GF-D8 (cell line): ENCODE measurements around the gene CASD1.

Experiments
- DNase-seq: peaks from one replicate; lab custom pipeline; 2025; lab: John Stamatoyannopoulos, UW

CASD1 gene

DNA sequence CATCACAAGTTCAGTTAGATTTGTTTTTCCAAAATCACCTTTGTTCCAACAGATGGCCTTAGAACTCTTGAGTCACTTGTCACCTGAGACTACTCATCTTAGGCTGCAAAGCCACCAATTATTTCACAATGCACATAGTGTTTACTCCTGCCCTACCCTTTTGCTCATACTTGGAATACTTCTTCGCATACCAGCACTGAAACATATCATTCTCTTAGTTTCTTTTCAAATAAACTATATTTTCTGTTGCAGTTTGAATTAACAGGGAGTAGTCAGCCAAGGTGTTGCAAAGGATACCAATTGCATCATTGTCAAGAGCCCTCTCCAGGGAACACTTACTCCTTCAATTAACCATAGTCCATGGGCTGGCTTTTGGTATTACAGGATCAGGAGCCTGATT lies 71.0 kb downstream of the CASD1 start:
- no peak for DNase-seq

GRCh38 chr7:94584113-94584512 lies 74.5 kb downstream of the CASD1 start:
- DNase-seq: no peak

GRCh38 chr7:94588075-94588474 lies 78.5 kb downstream of the CASD1 start:
- DNase-seq: no peak

- no peak for DNase-seq
Measured at GRCh38 chr7:94590526-94591162, 81.0 kb downstream of the CASD1 start.

DNA sequence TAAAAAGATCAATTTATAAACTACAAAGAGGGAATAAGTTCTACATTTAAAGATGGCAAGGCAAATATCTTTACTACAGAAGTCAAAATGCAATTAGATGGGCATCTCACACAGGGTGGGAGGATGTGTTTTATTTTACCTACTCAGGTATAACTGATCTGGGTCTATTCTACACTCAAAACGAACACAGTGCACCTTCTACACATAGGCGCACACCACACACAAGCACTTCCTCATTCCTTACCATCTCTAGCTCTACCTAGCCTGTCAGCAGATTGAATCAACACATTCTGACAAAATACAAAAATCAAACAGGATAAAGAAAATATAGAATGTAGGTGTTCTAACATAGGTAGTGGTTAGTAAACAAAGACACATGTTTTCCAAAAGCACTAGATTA lies 81.6 kb downstream of the CASD1 start:
- DNase-seq: no peak

DNA sequence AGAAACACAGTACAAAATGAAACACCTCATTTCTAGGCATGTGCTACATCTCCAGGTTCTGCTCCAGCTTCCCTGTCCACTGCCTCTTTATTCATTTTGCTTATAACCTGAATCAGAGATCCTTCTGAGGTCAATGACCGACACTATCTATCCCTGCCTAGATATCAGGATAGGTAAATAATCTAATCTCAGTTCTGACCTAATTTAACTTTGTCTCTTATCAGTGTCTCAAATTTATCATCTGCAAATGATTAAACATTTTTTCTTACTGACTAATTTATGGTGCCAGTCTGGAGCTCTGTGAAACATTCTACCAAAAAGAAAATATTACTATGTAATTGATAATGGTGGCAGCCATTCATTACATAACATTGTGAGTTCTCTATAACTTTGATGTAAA lies 85.3 kb downstream of the CASD1 start:
- DNase-seq: no peak

DNA sequence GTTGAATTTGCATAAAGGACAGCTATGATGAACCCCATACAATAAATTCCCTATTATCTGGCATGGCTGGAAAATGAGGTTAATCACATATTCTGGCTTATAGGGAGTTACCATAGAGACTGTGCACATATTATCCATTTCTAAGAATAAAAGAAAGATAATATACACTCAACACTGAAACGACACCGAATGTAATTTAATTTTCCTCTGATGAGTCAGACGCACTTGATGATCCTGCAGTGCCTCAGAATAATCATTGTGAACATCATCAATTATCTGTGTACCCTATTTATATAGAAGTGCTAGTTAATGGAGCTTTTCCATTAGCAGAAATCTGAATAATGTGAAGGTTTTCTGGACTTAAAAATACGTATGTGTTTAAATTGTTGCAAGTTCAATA lies 86.1 kb downstream of the CASD1 start:
- no peak for DNase-seq

DNA sequence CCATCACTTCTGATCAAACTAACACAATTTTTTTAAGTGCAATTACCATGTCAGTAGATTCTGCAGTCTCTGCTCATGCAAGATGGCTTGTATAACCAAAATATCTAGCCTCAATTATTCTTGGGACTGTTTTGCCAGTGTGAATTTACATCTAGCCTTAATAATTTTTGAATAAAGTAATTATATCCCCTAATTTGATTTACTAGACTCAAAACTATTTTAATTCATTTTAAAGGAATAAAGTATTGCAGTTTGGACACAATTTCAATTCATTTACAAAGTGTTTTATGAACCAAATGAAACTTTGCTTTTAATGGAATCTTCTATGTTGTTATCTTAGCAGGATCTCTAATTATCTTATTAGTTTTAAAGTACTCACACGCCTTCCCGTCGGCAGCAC lies 90.7 kb downstream of the CASD1 start:
- no peak for DNase-seq

DNA sequence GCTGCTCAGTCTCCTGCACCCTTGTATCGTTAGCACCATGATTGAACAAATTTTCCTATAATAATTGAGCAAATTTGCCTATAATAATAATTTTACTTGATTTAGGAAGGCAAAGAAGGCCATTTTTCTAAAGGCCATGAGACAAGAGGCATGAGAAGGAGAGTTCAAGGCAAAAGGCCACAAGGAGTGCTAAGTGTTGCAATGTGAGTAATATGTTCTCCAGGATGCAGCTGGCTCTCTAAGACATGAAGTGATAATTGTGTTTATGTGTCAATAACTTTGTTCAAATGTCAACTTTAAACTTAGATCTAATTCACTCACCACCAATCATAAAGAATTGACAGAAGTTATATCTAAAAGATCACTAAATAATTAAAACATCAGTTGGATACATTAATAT lies 92.6 kb downstream of the CASD1 start:
- DNase-seq: no peak

DNA sequence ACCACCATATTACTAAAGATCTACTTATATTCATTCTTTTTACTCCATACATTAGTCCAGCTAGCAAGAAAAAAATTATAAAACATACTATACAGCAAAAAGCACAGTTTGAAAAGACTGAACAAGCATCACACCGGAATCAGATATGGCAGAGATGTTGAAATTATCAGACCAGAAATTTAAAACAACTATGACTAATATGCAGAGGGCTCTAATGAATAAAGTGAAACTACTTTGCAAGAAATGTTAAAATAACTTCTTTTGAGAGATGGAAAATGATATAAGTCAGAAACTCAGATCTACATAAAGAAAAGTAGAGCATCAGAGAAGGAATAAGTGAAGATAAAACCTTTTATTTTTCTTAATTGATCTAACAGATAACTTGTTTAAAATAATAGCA lies 95.4 kb downstream of the CASD1 start:
- DNase-seq: no peak
